Measurements from ENCODE around the gene DPH7.
A peak's percentile ranks its signal among the peaks of the same experiment; 100 is the strongest.
"Not testable (repeated sequence)": the region's sequence is repeated elsewhere in the genome, so short reads cannot be mapped to it uniquely, and the experiment has no call there.

Gene DPH7

DNA sequence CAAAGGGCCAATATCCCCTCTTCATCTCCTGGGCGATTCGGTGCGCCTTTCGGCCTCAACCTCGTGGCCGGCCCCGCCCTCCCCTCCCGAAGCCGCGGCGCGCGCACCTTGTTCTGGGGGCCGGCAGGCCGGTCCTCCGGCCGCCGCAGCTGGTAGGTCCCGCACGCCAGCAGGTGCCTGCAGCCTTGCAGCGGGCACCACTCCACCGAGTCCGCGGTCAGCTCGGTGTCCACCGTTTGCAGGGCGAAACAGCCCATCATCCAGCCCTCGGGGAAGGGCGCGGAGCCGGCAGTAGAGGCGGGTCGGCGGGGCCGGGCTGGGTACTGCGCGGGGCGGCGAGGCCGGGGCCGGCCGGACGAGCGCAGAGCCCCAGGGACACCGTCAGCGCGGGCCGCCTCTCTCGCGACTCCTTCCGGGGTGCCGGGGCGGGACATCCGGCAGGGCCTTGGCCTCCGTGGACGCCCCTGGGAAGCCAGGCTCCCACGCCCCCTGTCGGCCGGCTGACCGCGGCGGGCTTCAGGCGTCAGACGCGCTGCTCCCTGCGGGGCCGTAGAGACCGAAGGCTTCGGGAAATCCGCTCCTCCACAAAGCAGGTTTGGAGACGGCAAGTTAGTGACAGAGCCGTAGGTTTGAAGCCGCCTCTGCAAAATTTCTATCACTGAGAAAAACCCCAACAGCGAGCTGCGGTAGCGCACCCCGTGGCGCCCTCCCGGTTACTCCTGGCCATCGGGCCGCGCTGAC, at the start of gene DPH7:
Gene DPH7 (minus strand): TSS at position 408 of the 741 bp plus-strand sequence. CDS start 148 bp downstream, at position 260.
- DNase-seq, result peak; percentile 28 to 98 (median 90)

DNA sequence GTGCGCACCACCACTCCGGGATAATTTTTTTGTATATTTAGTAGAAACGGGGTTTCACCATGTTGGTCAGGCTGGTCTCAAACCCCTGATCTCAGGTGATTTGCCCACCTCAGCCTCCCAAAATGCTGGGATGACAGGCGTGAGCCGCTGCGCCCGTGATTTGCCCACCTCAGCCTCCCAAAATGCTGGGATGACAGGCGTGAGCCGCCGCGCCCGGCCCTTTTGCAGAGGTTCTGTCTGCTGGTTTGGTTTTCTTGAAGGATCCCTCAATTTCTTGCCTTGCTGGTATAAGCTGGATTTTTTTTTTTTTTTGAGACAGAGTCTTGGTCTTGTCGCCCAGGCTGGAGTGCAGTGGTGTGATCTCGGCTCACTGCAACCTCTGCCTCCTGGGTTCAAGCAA, 48.7 kb upstream of the DPH7 start:
- not testable (repeated sequence) for DNase-seq

- DNase-seq, result no peak
Measured at GRCh38 chr9:137626464-137626863, 47.7 kb upstream of the DPH7 start.

- DNase-seq, result not testable (repeated sequence)
Measured at GRCh38 chr9:137622211-137622610, 43.5 kb upstream of the DPH7 start.

GRCh38 chr9:137621131-137621757, 42.5 kb upstream of the DPH7 start:
- DNase-seq, result no peak

DNA sequence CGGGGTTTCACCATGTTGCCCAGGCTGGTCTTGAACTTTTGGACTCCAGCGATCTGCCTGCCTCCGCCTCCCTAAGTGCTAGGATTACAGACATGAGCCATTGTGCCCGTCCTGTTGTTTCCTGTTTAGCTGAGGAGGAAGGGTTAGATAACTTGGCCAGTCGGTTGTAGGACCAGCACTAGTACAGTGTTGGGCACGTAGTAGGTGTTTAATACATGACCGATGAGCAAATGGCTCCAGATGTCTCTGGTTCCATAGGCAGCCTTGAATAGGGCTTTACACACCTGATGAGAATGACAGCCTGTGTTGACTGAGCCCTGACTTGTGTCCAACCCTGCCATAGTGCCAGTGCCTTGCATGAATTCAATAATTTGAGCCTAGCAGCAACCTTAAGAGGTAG, 41.9 kb upstream of the DPH7 start:
- DNase-seq, result no peak

DNA sequence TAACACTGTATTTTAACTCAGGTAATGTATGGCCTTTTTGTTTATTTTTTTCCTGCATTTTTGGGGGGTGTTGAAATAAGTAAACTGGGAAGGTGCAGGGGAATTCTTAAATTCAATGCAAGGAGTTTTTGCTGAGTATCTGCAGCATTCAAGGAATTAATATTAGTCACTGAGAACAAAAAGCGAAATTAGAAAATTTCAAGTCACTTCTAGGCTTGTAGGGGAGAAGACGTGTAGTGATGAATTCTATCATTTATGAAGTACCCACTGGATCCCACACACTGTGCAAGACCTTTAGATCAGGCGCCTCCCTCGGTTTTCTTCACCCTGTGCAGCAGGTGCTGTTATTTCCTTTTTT, 41.3 kb upstream of the DPH7 start:
- DNase-seq, result no peak

GRCh38 chr9:137619240-137620047, 40.7 kb upstream of the DPH7 start:
- peak in 1 of 58 donors; percentile 19 for DNase-seq

GRCh38 chr9:137618105-137619067, 39.7 kb upstream of the DPH7 start, which contains the start of gene EHMT1:
Gene EHMT1 (plus strand): TSS chr9:137619005. CDS start chr9:137619029, 24 bp downstream.
- peak in 57 of 58 donors; percentile 21 to 91 (median 81) for DNase-seq

DNA sequence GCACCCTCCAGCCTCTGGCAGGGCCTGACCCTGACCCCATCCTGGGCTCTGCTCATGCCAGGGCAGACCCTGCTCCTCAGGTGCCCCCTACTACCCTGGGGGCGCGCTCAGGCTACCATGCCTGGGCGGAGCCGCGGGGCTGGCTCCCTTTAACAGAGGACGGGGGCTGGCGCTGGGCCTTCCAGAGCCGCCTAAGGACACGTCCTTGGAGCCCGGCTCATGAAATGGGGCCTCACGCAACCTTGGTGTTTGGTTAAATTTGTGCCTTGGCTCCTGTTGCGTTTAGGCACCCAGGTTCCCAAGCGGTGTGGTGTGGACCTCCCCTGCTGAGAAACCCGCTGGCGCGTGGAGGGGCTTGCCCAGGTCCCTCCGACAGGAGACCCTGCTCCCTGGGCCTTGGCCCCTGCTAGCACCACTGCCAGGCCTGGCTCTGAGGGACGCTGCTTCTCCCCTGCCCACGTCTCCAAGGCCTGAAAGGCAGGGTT, 36.7 kb upstream of the DPH7 start:
- no peak for DNase-seq

DNA sequence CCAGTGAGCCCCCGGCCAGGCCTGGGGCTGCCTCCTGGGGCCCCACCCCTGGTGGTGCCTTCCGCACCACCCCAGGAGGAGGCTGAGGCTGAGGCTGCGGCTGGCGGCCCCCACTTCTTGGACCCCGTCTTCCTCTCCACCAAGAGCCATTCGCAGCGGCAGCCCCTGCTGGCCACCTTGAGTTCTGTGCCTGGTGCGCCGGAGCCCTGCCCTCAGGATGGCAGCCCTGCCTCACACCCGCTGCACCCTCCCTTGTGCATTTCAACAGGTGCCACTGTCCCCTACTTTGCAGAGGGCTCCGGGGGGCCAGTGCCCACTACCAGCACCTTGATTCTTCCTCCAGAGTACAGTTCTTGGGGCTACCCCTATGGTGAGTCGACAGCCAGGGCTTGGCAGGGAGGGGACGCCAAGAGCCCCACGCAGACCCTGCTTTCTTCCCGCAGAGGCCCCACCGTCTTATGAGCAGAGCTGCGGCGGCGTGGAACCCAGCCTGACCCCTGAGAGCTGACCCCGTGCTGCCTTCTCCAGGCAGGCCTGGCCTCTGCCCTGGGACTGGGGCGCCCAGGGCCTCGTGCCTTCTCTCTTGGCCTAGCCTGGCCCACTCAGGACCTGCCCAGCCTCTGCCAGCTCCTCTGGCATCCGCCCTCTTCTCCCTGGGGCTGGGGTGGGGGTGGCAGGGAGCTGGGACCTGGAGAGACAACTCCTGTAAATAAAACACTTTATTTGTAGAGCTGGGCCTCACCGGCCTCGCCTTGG, 36.1 kb upstream of the DPH7 start:
- DNase-seq, result no peak

DNA sequence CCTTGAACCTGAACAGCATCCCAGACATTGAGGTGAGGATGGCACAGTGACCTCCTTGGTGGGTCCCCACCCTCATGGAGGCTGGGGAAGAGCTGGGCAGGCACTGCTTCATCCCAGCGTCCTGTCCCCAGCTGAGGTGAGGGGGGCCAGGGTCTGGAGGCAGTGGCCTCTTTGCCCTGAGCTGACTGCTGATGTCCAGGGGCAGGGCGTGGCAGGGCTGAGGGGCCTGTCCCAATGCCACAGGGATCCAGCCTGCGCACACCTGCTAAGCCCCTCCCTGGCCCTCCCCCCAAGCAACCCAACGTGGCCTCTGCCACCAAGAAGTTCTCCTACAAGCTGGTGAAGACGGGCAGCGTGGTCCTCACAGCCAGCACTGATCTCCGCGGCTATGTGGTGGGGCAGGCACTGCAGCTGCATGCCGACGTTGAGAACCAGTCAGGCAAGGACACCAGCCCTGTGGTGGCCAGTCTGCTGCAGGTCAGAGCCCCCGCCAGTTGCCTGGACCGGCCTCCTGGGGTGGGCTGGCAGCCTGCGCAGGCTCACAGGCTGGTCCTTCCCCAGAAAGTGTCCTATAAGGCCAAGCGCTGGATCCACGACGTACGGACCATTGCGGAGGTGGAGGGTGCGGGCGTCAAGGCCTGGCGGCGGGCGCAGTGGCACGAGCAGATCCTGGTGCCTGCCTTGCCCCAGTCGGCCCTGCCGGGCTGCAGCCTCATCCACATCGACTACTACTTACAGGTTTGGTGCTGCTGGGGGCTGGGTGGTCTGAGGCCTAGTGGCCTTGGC, 35.2 kb upstream of the DPH7 start:
- no peak for DNase-seq

DNA sequence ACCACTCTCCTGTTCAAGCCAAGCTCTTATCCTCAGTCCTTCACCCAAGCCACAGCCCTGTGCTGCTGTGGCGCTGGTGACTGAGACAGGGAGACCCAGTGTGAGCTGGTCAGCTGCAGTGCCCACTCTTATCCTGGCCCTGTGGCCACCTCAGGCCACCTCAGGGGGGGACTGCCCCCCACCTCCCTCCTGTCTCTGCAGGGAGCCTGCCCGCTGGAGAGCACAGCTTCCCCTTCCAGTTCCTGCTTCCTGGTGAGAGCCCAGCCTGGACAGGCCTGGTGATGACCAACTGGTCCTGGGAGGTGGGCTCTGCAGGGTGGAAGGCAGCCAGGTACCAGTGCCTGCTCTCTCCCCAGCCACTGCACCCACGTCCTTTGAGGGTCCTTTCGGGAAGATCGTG, 34.5 kb upstream of the DPH7 start:
- no peak for DNase-seq

DNA sequence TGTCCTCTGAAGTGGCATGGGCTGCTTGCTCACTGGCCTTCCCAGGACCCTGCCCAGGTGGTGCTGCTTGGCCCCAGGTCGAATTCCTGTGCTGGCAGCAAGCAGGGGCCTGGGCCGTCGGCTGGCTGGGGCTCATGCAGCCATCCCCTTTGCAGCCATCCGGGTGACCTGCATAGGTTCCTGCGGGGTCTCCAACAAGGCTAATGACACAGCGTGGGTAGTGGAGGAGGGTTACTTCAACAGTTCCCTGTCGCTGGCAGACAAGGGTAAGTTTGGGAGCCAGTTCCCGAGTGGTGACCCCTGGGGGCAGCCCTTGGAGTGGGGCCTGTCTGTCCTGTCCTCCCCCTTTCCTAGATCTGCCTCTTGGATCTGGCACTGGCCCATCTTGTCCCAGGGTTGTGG, 34.0 kb upstream of the DPH7 start:
- DNase-seq, result no peak

GRCh38 chr9:137611623-137612609, 33.2 kb upstream of the DPH7 start:
- DNase-seq, result no peak

DNA sequence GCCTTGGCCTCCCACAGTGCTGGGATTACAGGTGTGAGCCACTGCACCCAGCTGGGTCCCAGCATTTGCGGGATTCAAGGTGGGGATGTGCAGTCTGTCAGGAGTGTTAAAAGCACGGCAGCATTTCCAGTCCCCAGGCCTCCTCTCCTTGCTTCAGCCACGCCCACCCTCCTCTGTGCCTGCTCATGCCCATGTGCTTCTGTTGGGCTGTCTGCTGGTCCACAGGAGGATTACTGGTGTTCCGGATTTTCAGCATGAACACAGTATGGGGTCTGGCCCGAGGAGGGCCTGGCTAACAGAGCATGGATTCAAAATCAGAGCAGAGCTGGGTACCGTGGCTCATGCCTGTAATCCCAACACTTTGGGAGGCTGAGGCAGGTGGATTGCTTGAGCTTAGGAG, 32.2 kb upstream of the DPH7 start:
- DNase-seq, result no peak

GRCh38 chr9:137607141-137607857, 28.6 kb upstream of the DPH7 start:
- DNase-seq, result peak in 1 of 58 donors; percentile 41

All from anterior cingulate cortex (tissue), 58 donors.